SK-N-SH treated with all-trans-retinoic acid at 6 μM for 48 hours (cell line): ENCODE data around the gene TIAM2.

Experiments
- ATAC-seq: fragments of 200-7000 bp; cut with Tn5 transposase; 3 replicates; pipeline ENCODE4 v1.9.1; 2020; ENCODE audit warnings: mild to moderate bottlenecking, moderate library complexity
- ARNTL ChIP-seq: fragments of 450-650 bp; formaldehyde crosslinking; IDR thresholded peaks from 2 replicates; pipeline ENCODE4 v1.5.0; 2020; ENCODE audit warnings: low read depth, mild to moderate bottlenecking, moderate library complexity, borderline replicate concordance
- GLIS3 ChIP-seq: fragments of 250-450 bp; sonication (Bioruptor Pico); IDR thresholded peaks from 2 replicates; pipeline ENCODE4 v1.5.0; 2020; ENCODE audit warnings: mild to moderate bottlenecking, moderate library complexity
- ISL1 ChIP-seq: fragments of 250-450 bp; sonication (Bioruptor Pico); IDR thresholded peaks from 2 replicates; pipeline ENCODE4 v2.1.2; 2022; ENCODE audit warnings: mild to moderate bottlenecking, moderate library complexity
- OSR1 ChIP-seq: fragments of 250-450 bp; sonication (Bioruptor Pico); IDR thresholded peaks from 2 replicates; pipeline ENCODE4 v1.8.0; 2022; ENCODE audit warnings: moderate library complexity, mild to moderate bottlenecking, inconsistent platforms
- PPARA ChIP-seq: fragments of 250-450 bp; sonication (Bioruptor Pico); IDR thresholded peaks from 2 replicates; pipeline ENCODE4 v1.5.0; 2020; ENCODE audit warnings: mild to moderate bottlenecking, borderline replicate concordance
- RARB ChIP-seq: fragments of 250-450 bp; sonication (Bioruptor Pico); IDR thresholded peaks from 2 replicates; pipeline ENCODE4 v1.8.0; 2021; ENCODE audit warnings: mild to moderate bottlenecking, moderate library complexity
- TOX ChIP-seq: fragments of 250-450 bp; sonication (Bioruptor Pico); IDR thresholded peaks from 2 replicates; pipeline ENCODE4 v1.8.0; 2021; ENCODE audit warnings: mild to moderate bottlenecking, moderate library complexity, borderline replicate concordance
- ZFP3 ChIP-seq: fragments of 250-450 bp; sonication (Bioruptor Pico); IDR thresholded peaks from 2 replicates; pipeline ENCODE4 v1.5.0; 2020; ENCODE audit warnings: mild to moderate bottlenecking, moderate library complexity
- ZNF565 ChIP-seq: fragments of 450-650 bp; formaldehyde crosslinking; conservative IDR thresholded peaks from 2 replicates; pipeline ENCODE4 v1.5.0; 2020; ENCODE audit warnings: low read depth, mild to moderate bottlenecking, moderate library complexity
- ZNF8 ChIP-seq: fragments of 450-650 bp; formaldehyde crosslinking; IDR thresholded peaks from 2 replicates; pipeline ENCODE4 v1.5.0; 2020; ENCODE audit warnings: mild to moderate bottlenecking, moderate library complexity
- TF ChIP-seq, protein P1 (sequence below): fragments of 250-450 bp; sonication (Bioruptor Pico); IDR thresholded peaks from 2 replicates; pipeline ENCODE4 v1.5.0; 2020; ENCODE audit warnings: mild to moderate bottlenecking, moderate library complexity
- TF ChIP-seq, protein P2 (sequence below): fragments of 250-450 bp; sonication (Bioruptor Pico); IDR thresholded peaks from 2 replicates; pipeline ENCODE4 v1.8.0; 2020; ENCODE audit warnings: mild to moderate bottlenecking, moderate library complexity, borderline replicate concordance
- TF ChIP-seq, protein P3 (sequence below): fragments of 250-450 bp; sonication (Bioruptor Pico); IDR thresholded peaks from 2 replicates; pipeline ENCODE4 v1.5.1; 2021; ENCODE audit warnings: mild to moderate bottlenecking, moderate library complexity
- TF ChIP-seq, protein P4 (sequence below): fragments of 250-450 bp; sonication (Bioruptor Pico); IDR thresholded peaks from 2 replicates; pipeline ENCODE4 v1.5.1; 2020; ENCODE audit warnings: low read depth, mild to moderate bottlenecking, moderate library complexity

TIAM2 gene

DNA sequence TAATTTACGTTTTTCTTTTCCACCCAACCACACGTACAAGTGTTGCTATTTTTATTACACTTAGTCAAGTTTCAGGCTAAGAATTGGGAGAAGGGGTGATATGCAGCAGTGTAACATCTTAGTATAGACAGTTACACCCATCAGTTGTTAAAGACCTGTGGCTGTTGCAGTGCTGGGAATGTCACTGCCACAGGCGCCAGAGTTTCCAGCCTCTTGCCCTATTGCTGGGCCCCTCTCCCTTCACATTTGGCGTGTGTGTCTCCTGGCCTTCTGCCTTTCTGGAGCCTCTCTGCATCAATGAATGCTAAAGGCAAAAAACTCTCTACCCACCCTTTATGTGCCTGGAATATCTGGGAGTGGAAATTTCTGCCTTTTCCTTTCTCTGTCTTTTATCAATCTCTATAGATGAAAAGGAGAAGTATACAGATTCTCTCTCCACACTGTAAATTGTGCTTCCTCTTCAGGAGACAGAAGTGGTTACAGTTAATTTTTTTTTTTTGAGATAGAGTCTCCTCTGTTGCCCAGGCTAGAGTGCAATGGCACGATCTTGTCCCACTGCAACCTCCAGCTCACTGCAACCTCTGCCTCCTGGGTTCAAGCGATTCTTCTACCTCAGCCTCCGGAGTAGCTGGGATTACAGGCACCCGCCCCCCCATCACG, 73.0 kb downstream of the TIAM2 start (continued):
- TF ChIP-seq, protein P1, sequence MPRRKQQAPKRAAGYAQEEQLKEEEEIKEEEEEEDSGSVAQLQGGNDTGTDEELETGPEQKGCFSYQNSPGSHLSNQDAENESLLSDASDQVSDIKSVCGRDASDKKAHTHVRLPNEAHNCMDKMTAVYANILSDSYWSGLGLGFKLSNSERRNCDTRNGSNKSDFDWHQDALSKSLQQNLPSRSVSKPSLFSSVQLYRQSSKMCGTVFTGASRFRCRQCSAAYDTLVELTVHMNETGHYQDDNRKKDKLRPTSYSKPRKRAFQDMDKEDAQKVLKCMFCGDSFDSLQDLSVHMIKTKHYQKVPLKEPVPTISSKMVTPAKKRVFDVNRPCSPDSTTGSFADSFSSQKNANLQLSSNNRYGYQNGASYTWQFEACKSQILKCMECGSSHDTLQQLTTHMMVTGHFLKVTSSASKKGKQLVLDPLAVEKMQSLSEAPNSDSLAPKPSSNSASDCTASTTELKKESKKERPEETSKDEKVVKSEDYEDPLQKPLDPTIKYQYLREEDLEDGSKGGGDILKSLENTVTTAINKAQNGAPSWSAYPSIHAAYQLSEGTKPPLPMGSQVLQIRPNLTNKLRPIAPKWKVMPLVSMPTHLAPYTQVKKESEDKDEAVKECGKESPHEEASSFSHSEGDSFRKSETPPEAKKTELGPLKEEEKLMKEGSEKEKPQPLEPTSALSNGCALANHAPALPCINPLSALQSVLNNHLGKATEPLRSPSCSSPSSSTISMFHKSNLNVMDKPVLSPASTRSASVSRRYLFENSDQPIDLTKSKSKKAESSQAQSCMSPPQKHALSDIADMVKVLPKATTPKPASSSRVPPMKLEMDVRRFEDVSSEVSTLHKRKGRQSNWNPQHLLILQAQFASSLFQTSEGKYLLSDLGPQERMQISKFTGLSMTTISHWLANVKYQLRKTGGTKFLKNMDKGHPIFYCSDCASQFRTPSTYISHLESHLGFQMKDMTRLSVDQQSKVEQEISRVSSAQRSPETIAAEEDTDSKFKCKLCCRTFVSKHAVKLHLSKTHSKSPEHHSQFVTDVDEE, result no peak

DNA sequence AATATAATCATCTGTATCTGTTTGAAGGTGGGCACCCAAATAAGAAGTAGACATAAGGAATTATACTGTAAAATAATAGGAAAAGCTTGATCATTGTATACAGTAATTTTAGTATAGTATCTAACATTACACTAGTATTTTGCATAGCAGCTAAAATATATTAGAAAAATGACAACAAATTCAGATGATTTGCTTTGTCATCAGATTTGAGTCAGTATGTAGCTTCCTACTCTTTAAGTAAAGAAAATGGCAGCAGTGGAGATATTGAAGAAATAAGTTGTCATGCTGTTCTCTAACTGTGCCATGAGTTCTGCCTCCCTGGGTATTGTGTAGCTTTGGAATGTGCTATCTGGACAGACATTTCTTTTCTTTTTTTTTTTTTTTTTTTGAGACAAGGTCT, 74.4 kb downstream of the TIAM2 start:
- TF ChIP-seq ISL1 (no peak), OSR1 (CRISPR knock-in tag) (no peak), ZNF8 (CRISPR knock-in tag) (no peak), ZNF565 (no peak), PPARA (CRISPR knock-in tag) (no peak)
- TF ChIP-seq, protein P1, result no peak
- TF ChIP-seq, protein P2, sequence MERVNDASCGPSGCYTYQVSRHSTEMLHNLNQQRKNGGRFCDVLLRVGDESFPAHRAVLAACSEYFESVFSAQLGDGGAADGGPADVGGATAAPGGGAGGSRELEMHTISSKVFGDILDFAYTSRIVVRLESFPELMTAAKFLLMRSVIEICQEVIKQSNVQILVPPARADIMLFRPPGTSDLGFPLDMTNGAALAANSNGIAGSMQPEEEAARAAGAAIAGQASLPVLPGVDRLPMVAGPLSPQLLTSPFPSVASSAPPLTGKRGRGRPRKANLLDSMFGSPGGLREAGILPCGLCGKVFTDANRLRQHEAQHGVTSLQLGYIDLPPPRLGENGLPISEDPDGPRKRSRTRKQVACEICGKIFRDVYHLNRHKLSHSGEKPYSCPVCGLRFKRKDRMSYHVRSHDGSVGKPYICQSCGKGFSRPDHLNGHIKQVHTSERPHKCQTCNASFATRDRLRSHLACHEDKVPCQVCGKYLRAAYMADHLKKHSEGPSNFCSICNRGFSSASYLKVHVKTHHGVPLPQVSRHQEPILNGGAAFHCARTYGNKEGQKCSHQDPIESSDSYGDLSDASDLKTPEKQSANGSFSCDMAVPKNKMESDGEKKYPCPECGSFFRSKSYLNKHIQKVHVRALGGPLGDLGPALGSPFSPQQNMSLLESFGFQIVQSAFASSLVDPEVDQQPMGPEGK (CRISPR knock-in tag), result no peak
- TF ChIP-seq, protein P3, sequence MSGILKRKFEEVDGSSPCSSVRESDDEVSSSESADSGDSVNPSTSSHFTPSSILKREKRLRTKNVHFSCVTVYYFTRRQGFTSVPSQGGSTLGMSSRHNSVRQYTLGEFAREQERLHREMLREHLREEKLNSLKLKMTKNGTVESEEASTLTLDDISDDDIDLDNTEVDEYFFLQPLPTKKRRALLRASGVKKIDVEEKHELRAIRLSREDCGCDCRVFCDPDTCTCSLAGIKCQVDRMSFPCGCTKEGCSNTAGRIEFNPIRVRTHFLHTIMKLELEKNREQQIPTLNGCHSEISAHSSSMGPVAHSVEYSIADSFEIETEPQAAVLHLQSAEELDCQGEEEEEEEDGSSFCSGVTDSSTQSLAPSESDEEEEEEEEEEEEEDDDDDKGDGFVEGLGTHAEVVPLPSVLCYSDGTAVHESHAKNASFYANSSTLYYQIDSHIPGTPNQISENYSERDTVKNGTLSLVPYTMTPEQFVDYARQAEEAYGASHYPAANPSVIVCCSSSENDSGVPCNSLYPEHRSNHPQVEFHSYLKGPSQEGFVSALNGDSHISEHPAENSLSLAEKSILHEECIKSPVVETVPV (CRISPR knock-in tag), result no peak
- no peak for ATAC-seq

DNA sequence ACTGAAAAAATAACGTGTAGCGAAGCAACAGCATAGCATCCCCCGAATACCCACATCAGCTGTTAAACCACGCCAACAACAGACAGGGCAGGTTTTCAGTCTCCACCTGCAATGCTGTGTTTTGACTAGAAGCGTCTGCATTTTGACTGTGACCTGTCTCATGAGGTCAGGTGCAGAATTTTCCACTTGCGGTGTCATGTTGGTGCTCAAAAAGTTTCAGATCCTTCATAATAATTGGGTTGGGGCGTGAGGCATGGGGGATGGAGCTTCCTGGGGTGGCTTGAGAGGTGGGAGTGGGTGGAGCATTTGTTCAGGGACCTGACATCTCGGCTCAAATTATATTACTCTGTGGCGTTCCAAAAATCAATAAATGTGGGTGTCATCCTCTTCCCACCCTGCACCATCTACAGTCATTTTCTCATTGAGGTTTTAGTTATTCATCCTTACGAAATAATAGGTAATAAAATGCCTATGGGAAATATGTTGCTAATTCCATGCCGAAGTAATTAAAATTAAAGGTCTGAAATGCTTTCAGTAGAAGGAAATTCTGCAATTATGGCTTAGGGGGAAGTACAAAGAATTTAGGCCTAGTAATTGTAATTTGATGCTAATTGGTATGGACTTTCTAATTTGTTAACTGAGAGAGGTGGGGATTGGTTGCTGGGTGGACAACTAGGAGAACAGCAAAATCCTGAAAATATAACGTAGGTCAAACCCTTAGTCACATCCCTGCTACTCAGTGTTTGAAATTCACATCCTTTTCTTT, 81.0 kb downstream of the TIAM2 start:
- TF ChIP-seq RARB (CRISPR knock-in tag) (no peak), ZNF565 (no peak), GLIS3 (CRISPR knock-in tag) (no peak), OSR1 (CRISPR knock-in tag) (no peak), TOX (no peak), ARNTL (CRISPR knock-in tag) (no peak), ZFP3 (CRISPR knock-in tag) (no peak)
- TF ChIP-seq, protein P4, sequence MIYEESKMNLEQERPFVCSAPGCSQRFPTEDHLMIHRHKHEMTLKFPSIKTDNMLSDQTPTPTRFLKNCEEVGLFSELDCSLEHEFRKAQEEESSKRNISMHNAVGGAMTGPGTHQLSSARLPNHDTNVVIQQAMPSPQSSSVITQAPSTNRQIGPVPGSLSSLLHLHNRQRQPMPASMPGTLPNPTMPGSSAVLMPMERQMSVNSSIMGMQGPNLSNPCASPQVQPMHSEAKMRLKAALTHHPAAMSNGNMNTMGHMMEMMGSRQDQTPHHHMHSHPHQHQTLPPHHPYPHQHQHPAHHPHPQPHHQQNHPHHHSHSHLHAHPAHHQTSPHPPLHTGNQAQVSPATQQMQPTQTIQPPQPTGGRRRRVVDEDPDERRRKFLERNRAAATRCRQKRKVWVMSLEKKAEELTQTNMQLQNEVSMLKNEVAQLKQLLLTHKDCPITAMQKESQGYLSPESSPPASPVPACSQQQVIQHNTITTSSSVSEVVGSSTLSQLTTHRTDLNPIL (CRISPR knock-in tag), result no peak
- TF ChIP-seq, protein P2 (CRISPR knock-in tag), result no peak
- TF ChIP-seq, protein P1, result no peak
- TF ChIP-seq, protein P3 (CRISPR knock-in tag), result no peak
- ATAC-seq, result no peak
